Skeletal muscle cell (primary cell): Measurements from ENCODE around the gene GP1BB.

Experiments used
- DNase-seq: peaks from one replicate; pipeline ENCODE4 v3.0.0-alpha.2; 2010; ENCODE audit warnings: low read depth
- H3K4me3 ChIP-seq: 2 replicates; pipeline ENCODE4 v1.5.1; 2011; ENCODE audit warnings: low read depth, mild to moderate bottlenecking, control low read depth, low read length, moderate library complexity

Gene GP1BB

DNA sequence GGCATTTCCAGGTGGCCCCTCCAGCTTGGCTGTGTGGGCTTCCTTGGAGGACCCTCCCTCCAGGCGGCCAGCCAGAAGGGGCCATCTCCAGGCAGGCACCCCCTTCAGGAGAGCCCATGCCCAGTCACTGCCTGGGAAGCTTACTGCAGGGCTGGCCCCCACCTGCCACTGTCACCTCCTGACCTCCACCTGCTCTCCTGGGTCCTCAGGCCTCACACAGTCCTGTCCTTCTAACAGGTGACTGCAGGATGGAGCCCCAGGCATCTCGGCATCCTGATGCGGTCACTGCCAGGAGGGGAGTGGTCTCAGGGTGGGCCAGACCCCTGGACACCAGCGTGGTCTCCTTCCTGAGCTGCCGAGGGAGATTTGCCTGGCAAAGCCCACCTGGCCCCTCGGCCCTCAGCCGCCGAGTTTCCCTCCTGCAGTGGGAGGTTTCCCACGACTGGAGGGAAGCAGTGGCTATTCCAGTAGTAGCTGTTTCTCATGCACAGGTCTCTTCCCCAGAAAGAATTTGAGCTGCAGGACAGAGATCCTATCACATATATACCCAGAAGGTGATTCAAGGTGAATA lies 50.2 kb downstream of the GP1BB start:
- no peak for DNase-seq
- H3K4me3 ChIP-seq: no peak overlapping the region
